ENCODE measurements around the gene FBXL2.

- TF ChIP-seq EP300 (IDR thresholded peaks at IDR 0.05) (no peak), POLR2A (IDR thresholded peaks at IDR 0.05; ENCODE audit: low read depth) (no peak), POLR2AphosphoS5 (IDR thresholded peaks at IDR 0.05) (no peak)
- TF ChIP-seq, protein P1, sequence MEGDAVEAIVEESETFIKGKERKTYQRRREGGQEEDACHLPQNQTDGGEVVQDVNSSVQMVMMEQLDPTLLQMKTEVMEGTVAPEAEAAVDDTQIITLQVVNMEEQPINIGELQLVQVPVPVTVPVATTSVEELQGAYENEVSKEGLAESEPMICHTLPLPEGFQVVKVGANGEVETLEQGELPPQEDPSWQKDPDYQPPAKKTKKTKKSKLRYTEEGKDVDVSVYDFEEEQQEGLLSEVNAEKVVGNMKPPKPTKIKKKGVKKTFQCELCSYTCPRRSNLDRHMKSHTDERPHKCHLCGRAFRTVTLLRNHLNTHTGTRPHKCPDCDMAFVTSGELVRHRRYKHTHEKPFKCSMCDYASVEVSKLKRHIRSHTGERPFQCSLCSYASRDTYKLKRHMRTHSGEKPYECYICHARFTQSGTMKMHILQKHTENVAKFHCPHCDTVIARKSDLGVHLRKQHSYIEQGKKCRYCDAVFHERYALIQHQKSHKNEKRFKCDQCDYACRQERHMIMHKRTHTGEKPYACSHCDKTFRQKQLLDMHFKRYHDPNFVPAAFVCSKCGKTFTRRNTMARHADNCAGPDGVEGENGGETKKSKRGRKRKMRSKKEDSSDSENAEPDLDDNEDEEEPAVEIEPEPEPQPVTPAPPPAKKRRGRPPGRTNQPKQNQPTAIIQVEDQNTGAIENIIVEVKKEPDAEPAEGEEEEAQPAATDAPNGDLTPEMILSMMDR (IDR thresholded peaks at IDR 0.05) = no peak
These were observed 37.8 kb downstream of the FBXL2 start for GRCh38 chr3:33314993-33315392.
